Measurements from ENCODE around the gene EDN2.

Gene EDN2

GRCh38 chr1:41516168-41517061 is 31.9 kb upstream of the EDN2 start (continued):
- TF ChIP-seq, protein P1, sequence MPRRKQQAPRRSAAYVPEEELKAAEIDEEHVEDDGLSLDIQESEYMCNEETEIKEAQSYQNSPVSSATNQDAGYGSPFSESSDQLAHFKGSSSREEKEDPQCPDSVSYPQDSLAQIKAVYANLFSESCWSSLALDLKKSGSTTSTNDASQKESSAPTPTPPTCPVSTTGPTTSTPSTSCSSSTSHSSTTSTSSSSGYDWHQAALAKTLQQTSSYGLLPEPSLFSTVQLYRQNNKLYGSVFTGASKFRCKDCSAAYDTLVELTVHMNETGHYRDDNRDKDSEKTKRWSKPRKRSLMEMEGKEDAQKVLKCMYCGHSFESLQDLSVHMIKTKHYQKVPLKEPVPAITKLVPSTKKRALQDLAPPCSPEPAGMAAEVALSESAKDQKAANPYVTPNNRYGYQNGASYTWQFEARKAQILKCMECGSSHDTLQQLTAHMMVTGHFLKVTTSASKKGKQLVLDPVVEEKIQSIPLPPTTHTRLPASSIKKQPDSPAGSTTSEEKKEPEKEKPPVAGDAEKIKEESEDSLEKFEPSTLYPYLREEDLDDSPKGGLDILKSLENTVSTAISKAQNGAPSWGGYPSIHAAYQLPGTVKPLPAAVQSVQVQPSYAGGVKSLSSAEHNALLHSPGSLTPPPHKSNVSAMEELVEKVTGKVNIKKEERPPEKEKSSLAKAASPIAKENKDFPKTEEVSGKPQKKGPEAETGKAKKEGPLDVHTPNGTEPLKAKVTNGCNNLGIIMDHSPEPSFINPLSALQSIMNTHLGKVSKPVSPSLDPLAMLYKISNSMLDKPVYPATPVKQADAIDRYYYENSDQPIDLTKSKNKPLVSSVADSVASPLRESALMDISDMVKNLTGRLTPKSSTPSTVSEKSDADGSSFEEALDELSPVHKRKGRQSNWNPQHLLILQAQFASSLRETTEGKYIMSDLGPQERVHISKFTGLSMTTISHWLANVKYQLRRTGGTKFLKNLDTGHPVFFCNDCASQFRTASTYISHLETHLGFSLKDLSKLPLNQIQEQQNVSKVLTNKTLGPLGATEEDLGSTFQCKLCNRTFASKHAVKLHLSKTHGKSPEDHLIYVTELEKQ (tag by site-specific recombination; IDR thresholded peaks at IDR 0.05; ENCODE audit: borderline replicate concordance), result no peak
- TF ChIP-seq ZNF157 (tag by site-specific recombination; IDR thresholded peaks at IDR 0.05), result no peak
- no peak for TF ChIP-seq ZFP41 (tag by site-specific recombination; IDR thresholded peaks at IDR 0.05; ENCODE audit: borderline replicate concordance)
- peak; percentile 46 for TF ChIP-seq ZBTB10 (tag by site-specific recombination; IDR thresholded peaks at IDR 0.05)
- no peak for TF ChIP-seq KLF8 (tag by site-specific recombination; IDR thresholded peaks at IDR 0.05)
- TF ChIP-seq ZFP37 (tag by site-specific recombination; IDR thresholded peaks at IDR 0.05), result peak; percentile 69; the same call in 1 of the 2 replicates
- TF ChIP-seq SP2 (tag by site-specific recombination; IDR thresholded peaks at IDR 0.05), result no peak
- TF ChIP-seq ZNF76 (tag by site-specific recombination; IDR thresholded peaks at IDR 0.05; ENCODE audit: borderline replicate concordance, low read depth), result peak; percentile 37; the same call in 1 of the 2 replicates
- TF ChIP-seq ZNF184 (tag by site-specific recombination; IDR thresholded peaks at IDR 0.05), result no peak
- TF ChIP-seq ZNF433 (tag by site-specific recombination; IDR thresholded peaks at IDR 0.05; ENCODE audit: low read depth), result no peak
- TF ChIP-seq KLF1 (tag by site-specific recombination; IDR thresholded peaks at IDR 0.05), result no peak
- TF ChIP-seq ZNF24 (tag by site-specific recombination; IDR thresholded peaks at IDR 0.05), result no peak
- TF ChIP-seq TRIM28 (IDR thresholded peaks at IDR 0.05; ENCODE audit: borderline replicate concordance, low read length), result no peak
- TF ChIP-seq ZNF600 (tag by site-specific recombination; IDR thresholded peaks at IDR 0.05), result 0 out of 2 replicates have a peak, but pooled peaks have one; percentile 46
- TF ChIP-seq PRDM10 (tag by site-specific recombination; IDR thresholded peaks at IDR 0.05), result peak; percentile 99
- no peak for TF ChIP-seq ZBTB20 (tag by site-specific recombination; IDR thresholded peaks at IDR 0.05)
- TF ChIP-seq, protein P2, sequence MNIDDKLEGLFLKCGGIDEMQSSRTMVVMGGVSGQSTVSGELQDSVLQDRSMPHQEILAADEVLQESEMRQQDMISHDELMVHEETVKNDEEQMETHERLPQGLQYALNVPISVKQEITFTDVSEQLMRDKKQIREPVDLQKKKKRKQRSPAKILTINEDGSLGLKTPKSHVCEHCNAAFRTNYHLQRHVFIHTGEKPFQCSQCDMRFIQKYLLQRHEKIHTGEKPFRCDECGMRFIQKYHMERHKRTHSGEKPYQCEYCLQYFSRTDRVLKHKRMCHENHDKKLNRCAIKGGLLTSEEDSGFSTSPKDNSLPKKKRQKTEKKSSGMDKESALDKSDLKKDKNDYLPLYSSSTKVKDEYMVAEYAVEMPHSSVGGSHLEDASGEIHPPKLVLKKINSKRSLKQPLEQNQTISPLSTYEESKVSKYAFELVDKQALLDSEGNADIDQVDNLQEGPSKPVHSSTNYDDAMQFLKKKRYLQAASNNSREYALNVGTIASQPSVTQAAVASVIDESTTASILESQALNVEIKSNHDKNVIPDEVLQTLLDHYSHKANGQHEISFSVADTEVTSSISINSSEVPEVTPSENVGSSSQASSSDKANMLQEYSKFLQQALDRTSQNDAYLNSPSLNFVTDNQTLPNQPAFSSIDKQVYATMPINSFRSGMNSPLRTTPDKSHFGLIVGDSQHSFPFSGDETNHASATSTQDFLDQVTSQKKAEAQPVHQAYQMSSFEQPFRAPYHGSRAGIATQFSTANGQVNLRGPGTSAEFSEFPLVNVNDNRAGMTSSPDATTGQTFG (tag by site-specific recombination; IDR thresholded peaks at IDR 0.05; ENCODE audit: borderline replicate concordance), result no peak
- TF ChIP-seq, protein P3, sequence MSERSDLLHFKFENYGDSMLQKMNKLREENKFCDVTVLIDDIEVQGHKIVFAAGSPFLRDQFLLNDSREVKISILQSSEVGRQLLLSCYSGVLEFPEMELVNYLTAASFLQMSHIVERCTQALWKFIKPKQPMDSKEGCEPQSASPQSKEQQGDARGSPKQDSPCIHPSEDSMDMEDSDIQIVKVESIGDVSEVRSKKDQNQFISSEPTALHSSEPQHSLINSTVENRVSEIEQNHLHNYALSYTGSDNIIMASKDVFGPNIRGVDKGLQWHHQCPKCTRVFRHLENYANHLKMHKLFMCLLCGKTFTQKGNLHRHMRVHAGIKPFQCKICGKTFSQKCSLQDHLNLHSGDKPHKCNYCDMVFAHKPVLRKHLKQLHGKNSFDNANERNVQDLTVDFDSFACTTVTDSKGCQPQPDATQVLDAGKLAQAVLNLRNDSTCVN (tag by site-specific recombination; optimal IDR thresholded peaks at IDR 0.05), result peak; percentile 34
- TF ChIP-seq ZNF488 (tag by site-specific recombination; IDR thresholded peaks at IDR 0.05), result no peak
- TF ChIP-seq ZBTB6 (tag by site-specific recombination; IDR thresholded peaks at IDR 0.05), result peak; percentile 7
- TF ChIP-seq ZNF366 (tag by site-specific recombination; conservative IDR thresholded peaks at IDR 0.05), result 0 out of 2 replicates have a peak, but pooled peaks have one; percentile 14
- no peak for TF ChIP-seq ZNF707 (tag by site-specific recombination; IDR thresholded peaks at IDR 0.05)

All from HEK293 (cell line).